Endometrial microvascular endothelial cells (primary cell): Measurements from ENCODE around the gene MIA3. TPM values are rescaled to one million over a fixed set of nuclear protein-coding genes. Genes with fewer than 3 reads are reported as not detected.
"Not testable (repeated sequence)": the region's sequence is repeated elsewhere in the genome, so short reads cannot be mapped to it uniquely, and the experiment has no call there.

Experiments used
- in situ Hi-C: cut with HindIII; loops from 2 replicates; pipeline ENCODE4 v1.10.0; 2017; ENCODE audit warnings: low sequenced_read_pairs, low pct_unique_long_range_greater_than_20kb; ENCODE audit errors: inconsistent ontology term
- total RNA-seq: library from RNA; depleted of rRNA; stranded (reverse); fragments of >200 nt; gene quantifications from one replicate; pipeline ENCODE4 v1.2.3, GENCODE V29; 2015; ENCODE audit errors: inconsistent ontology term

Gene MIA3, protein sequence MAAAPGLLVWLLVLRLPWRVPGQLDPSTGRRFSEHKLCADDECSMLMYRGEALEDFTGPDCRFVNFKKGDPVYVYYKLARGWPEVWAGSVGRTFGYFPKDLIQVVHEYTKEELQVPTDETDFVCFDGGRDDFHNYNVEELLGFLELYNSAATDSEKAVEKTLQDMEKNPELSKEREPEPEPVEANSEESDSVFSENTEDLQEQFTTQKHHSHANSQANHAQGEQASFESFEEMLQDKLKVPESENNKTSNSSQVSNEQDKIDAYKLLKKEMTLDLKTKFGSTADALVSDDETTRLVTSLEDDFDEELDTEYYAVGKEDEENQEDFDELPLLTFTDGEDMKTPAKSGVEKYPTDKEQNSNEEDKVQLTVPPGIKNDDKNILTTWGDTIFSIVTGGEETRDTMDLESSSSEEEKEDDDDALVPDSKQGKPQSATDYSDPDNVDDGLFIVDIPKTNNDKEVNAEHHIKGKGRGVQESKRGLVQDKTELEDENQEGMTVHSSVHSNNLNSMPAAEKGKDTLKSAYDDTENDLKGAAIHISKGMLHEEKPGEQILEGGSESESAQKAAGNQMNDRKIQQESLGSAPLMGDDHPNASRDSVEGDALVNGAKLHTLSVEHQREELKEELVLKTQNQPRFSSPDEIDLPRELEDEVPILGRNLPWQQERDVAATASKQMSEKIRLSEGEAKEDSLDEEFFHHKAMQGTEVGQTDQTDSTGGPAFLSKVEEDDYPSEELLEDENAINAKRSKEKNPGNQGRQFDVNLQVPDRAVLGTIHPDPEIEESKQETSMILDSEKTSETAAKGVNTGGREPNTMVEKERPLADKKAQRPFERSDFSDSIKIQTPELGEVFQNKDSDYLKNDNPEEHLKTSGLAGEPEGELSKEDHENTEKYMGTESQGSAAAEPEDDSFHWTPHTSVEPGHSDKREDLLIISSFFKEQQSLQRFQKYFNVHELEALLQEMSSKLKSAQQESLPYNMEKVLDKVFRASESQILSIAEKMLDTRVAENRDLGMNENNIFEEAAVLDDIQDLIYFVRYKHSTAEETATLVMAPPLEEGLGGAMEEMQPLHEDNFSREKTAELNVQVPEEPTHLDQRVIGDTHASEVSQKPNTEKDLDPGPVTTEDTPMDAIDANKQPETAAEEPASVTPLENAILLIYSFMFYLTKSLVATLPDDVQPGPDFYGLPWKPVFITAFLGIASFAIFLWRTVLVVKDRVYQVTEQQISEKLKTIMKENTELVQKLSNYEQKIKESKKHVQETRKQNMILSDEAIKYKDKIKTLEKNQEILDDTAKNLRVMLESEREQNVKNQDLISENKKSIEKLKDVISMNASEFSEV (N-terminal part only)
- total RNA-seq: 30.1 TPM

DNA sequence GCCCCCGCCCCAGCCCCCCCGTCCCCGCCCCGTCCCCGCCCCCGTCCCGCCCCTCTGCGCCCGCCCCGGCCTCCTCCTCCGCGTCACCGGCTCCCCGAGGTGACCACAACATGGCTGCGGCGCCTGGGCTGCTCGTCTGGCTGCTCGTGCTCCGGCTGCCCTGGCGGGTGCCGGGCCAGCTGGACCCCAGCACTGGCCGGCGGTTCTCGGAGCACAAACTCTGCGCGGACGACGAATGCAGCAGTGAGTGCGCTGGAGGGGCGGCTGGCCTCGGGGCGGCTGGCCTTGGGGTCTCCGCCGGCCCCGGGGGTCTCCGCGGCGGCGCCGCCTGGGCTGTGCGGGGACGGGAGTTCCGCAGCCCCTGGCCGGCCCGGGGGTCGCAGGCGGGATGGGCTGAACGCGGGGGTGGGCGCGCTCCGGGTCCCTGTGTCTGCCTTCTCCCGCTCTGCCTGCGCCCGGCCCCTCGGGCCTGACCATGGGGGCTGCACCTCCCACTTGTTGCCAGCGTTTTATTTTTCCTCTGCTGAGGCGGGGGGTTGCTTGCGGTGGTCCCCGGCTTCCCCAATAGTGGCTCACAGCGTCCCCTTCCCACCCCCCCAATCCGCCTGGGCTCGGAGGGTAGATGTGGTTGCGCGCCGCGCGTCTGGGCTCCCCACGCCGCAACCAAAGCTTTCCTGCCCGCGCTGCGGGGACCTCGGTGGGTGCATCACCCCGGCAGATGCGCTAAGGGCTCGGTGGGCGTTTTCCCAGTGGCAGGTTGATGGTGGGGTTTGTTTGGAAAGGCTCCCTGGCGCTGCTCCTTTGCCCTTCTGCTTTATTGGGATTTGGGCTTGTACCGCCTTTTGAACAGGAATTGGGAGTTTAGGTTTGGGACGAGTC lies at the start of gene MIA3:
Gene MIA3, plus strand, starts transcription at position 97 of the 879 bp plus-strand sequence. Its CDS starts 14 bp downstream, at position 111.
- in situ Hi-C loops: no loop called here

DNA sequence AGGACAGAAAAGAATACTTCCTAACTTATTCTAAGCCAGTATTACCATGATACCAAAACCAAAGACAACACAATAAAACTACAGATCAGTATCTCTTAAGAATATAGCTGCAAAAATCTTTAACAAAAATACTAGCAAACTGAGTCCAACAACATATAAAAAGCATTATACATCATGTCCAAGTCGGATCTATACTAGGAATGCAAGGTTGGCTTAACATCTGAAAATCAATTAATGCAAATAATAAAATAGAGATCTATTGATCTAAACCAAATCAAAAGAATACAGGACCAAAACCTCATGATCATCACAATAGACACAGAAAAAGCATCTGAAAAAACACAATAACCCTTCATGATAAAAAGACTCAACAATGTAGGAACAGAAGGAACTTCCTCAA lies 47.1 kb upstream of the MIA3 start:
- in situ Hi-C loops: no loop called here

DNA sequence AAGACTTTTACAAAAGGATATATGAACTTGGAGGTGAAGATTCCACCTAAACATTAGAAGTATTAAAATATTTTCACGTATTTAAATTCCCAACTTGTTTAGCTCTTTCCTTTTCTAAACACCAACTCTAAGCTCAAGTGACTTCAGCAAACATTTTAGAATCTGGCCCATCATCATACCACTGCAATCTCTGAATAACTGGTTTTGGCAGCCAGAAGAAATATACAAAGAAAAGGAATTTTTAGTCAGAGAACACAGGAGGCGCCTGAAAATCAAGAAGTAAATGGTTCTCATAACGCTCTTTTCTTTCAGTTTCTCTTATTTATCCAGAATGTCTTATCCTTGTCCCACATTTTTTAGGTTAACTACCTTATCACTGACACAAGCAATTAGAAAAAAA lies 38.6 kb upstream of the MIA3 start:
- in situ Hi-C loops: no loop called here

DNA sequence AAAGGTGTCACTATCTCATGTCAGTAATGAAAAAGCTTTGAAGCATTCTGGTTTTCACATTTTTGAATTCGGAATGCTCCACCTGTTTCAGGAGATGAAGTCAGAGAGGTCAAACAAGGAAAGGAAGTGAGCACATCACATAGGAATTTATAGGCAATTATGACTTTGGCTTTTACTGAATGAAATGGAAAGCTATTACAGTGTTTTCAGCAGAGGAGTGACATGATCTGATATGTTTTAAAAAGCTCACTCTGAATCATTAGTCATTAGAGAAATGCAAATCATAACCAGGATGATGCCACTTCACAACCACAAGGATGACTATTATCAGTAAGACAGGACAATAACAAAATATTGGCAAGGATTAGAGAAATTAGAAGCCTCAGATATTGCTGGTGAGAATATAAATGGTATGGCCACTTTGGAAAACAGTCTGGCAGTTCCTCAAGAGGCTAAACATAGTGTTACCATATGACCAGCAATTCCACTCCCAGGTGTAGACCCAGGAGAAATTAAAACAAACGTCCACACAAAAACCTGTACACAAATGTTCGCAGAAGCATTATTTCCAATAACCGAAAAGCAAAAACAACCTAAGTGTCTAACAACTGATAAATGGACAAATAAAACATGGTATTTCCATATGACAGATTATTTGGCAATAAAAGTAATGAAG lies 35.7 kb upstream of the MIA3 start:
- in situ Hi-C loops: no loop called here

DNA sequence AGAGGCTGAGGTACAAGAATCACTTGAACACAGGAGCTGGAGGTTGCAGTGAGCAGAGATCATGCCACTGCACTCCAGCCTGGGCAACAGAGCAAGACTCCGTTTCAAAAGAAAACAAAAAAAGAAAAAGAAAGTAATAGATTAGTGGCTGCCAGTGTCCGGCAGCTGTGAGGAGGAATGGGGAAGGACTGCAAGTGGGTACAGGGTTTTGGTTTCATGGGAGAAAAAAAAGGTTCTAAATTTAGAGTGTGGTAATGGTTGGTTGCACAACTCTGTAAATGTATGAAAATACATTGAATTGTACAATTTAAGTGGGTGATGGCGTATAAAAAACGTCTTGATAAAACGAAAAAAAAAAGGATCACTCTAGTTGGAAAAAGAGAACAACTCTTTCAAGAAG lies 34.8 kb upstream of the MIA3 start:
- in situ Hi-C loops: no loop called here

DNA sequence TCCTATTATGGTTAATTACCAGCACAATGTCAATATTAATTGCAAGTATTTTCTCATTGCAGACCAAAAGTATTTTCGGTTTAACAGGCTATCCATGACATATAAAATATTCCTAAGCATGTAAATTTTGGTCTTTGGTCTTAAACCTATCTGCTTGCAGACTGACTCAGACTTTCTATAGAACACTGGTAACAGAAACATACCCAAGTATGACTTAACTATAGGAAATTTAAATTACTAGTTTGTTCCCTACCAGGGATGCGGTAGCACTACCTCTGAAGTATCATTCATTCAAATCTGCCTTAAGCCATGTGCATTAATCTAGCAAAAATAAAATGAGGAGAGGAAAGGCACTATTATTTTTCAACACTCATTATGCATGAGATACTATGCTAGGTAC lies 31.1 kb upstream of the MIA3 start:
- in situ Hi-C loops: no loop called here

DNA sequence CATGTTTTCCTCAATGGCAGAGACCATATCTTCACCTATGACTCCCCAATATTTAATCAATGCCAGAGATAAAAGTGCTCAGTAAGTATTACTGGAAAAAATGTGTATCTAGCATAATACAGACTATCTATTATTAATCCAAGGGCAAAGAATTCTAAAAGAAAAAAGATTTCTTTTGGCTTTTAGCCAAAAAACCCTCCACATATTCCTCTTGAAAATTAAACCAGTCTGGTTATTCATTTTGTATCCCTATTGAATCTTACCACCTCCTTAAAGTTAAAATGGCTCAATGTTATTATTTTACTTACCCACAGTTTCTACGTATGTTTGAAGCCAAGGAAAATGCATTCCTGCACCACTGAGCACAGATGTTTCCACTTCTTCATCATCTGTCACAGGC lies 29.8 kb upstream of the MIA3 start:
- in situ Hi-C loops: no loop called here

DNA sequence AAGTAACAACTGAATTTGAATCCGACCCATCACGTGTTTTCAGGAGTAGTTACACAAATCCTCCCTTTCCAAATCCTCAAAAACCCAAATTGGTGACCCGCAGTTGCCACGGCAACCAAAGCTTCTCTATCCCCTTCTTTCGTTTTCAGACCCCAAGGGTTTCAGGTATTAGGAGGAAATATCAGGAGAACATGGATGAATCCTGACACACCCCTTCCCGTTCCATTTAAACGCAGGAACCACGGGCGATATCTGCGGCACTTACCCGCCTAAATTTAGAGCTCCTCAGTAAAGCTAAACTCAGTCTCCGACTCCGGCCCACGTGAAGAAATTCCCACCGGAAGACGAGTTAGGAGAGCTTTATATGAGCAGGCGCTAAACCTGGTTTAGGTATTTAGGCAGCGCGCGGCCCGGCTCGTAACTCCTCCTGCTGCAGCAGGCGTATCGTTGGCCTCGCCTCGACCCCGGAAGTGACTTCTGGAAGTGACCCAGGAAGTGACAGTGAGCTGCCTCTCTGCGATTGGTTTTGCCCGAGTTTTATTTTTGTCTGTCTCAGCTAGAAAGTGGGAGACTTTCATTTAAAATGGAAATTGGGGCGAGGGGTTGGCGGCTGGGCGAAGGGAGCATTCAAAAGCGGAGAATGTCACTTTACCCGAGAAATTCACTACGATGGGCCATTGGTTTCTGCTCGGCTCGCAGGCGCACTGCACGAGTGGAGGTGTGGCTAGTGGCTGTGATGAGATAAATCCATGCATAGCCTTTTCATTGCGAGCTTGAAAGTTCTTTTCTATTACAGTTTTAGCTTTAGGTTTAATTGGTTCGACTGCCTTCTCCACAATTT lies 28.2 kb upstream of the MIA3 start, which contains the start of gene TAF1A:
Gene TAF1A, minus strand, starts transcription at position 472 of the 841 bp plus-strand sequence.
- in situ Hi-C loops: no loop called here

DNA sequence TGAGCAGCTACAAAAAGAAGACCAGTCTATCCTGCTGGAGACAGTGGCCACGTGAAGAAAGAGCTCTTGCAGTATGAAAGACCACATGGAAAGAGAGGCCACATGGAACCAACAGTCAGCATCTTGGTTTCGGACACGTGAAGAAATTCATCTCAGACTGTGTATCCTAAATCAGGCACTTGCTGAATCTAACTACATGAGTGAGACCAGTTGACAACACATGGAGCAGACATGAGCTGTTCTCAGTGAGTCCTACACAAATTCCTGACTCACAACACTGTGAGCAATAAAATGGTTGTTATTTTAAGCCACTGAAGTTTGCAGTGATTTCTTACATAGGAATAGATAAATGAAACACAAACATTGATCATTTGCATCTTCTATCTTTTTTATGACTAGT lies 25.7 kb upstream of the MIA3 start:
- in situ Hi-C loops: no loop called here

DNA sequence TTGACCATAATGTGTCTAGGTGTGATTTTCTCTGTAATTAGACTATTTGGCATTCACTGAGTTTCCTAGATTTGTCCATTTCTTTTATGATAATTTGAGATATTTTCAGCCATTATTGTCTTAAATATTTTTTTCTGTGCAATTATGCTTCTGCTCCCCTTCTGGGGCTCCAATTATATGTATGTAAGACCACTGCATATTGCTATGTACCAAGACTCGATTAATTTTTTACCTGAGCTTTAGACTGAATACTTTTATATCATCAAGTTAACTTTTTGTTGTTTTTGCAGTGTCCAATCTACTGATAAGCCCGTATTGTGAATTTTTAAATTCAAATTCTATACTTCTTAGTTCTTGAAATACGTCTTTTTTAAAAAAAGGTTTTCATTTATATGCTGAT lies 23.1 kb upstream of the MIA3 start:
- in situ Hi-C loops: no loop called here

DNA sequence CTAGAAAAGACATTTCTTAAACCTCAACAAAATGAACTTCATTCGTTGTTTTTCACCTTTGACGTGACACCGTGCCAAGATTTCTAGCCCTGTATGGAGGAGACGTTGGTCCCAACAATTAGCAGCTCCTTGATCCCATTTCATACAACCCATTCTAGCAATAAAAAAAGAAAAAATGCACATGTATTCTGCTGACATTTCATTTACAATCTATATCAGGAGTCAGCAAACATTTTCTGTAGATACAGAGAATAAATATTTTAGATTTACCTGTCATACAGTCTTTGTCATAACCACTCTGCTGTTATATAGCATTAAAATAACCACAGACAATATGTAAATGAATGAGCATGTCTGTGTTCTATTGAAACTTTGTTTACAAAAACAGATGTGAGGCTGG lies 21.2 kb upstream of the MIA3 start:
- in situ Hi-C loops: no loop called here

DNA sequence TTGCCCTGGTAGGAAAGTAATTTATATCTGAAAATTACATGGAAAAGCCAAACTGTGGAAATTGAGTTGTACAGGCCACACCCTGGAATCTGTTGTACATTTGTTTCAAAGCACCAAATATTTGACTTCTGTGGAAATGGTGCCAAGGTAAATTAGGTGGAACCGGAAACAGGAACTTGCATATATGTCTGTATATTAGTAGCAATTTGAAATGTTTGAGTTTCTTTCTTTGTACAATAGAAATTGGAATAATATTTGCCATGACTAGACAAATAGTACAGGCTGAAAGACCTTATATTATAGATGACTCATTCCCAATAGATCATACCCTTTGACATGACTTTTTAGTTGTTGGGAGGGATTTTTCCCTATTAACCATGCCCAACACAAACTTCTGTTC lies 17.6 kb upstream of the MIA3 start:
- in situ Hi-C loops: no loop called here

DNA sequence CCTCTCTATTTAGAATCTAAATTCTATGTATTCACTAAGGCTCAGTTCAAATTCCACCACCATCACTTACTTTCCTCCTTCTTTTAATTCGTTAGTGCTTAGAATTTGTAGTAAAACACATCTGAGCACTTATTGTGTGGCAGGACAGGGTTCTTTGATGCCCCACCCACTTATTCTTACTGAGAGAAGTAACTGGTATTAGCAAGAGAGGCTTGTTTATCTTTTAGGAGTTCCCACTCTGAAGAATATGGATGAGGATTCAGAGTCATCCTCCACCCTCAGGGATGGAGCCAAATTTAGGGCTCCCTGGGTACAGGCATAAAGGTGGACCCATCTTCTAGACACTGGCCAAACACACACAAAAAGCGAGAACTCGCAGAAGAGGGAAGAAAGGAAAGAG lies 16.6 kb upstream of the MIA3 start:
- in situ Hi-C loops: no loop called here

DNA sequence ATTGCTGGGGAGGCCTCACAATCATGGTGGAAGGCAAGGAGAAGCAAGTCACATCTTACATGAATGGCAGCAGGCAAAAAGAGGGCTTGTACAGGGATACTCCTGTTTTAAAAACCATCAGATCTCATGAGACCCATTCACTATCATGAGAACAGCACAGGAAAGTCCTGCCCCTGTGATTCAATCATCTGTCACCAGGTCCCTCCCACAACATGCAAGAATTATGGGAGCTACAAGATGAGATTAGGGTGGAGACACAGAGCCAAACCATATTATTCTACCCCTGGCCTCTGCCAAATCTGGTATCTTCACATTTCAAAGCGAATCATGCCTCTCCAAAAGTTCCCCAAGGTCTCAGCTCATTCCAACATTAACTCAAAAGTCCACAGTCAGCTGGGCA lies 11.1 kb upstream of the MIA3 start:
- in situ Hi-C loops: no loop called here

DNA sequence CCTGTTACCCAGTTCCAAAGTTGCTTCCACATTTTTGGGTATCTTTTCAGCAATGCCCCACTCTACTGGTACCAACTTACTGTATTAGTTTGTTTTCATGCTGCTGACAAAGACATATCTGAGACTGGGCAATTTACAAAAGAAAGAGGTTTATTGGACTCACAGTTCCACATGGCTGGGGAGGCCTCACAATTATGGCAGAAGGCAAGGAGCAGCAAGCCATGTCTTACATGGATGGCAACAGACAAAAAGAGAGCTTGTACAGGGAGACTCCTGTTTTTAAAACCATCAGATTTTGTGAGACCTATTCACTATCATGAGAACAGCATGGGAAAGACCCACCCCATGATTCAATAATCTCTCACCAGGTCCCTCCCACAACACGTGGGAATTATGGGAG lies 8.8 kb upstream of the MIA3 start:
- in situ Hi-C loops: not testable (repeated sequence)

DNA sequence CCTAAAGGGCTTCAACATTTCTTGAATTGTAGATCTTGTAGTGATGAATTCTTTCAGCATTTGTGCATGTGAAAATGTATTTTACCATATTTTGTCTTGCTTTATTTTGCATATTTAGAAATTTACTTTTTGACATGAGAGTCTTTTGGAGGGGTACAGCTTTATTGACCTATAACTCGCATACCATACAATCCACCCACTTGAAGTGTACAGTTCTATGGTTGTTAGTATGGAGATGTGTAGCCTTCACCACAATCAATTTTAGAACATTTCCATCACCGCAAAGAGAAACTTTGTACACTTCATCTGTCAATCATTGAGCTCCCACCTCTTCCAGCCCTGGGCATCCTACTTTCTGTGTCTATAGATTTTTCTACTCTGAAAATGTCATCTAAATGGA lies 7.2 kb upstream of the MIA3 start:
- in situ Hi-C loops: no loop called here

DNA sequence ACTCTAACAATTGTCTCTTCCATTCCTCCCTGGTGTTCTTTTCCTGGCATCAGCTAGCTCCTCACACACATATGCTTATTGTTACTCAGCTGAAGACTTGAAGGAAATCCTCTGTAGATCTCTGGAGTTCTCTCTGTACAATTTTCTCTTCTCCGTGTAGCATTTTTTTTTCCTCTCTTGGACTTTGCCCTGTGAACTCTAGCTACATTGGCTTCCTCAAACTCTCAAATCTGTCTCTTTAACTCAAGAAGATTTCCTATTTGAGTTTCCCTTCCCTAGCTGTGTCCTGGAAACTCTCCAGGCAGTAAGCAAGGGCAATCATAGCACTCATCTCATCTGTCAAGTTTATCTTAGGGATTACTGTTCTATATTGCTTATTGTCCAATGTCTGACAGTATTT lies 4.3 kb upstream of the MIA3 start:
- in situ Hi-C loops: no loop called here
